Transverse colon (tissue), 4 donors: ENCODE measurements around the gene ZFPL1.

Source experiments
- CTCF ChIP-seq, 5 experiments: fragments of 200-600 bp in 3 of 5; fragments of 450-650 bp in 2 of 5; sonication (generic) in 3 of 5; IDR thresholded peaks; 1 replicate in 2 of 5; 2 replicates in 3 of 5; pipeline ENCODE4 v1.5.1; 2016 to 2017; ENCODE audit warnings: antibody characterized with exemption in 5 of 5, inconsistent platforms in 3 of 5, mild to moderate bottlenecking in 2 of 5, moderate library complexity in 1 of 5
- POLR2AphosphoS5 ChIP-seq, 3 donors: sonication (generic); formaldehyde crosslinking; IDR thresholded peaks; one replicate each; pipeline ENCODE4 v1.6.1; 2016; ENCODE audit warnings: antibody characterized with exemption in 3 of 3

- TF ChIP-seq CTCF (IDR thresholded peaks at IDR 0.05), result no peak
- no peak for TF ChIP-seq POLR2AphosphoS5 (IDR thresholded peaks at IDR 0.05)
Measured at GRCh38 chr11:65087827-65088226, 3.8 kb downstream of the ZFPL1 start.
